Smooth muscle cell (in vitro differentiated cells): ENCODE data around the gene P3H2. TPM values are rescaled to one million over a fixed set of nuclear protein-coding genes. Genes with fewer than 3 reads are reported as not detected.
A peak's percentile ranks its signal among the peaks of the same experiment; 100 is the strongest.

ENCODE experiments used
- DNase-seq: peaks from one replicate; lab custom pipeline; 2025; ENCODE audit not compliant: unreplicated experiment; lab: John Stamatoyannopoulos, UW
- H2AFZ ChIP-seq: fragments of 200-600 bp; sonication (generic); 2 replicates; pipeline ENCODE4 v1.6.0; 2016; ENCODE audit warnings: antibody characterized with exemption, low read depth, mild to moderate bottlenecking
- H3F3A ChIP-seq: fragments of 200-600 bp; sonication (generic); 2 replicates; pipeline ENCODE4 v1.6.0; 2017; ENCODE audit warnings: antibody characterized with exemption, low read depth
- H3K27ac ChIP-seq: fragments of 200-600 bp; sonication (generic); 2 replicates; pipeline ENCODE4 v1.5.1; 2016; ENCODE audit warnings: low read depth, mild to moderate bottlenecking
- H3K27me3 ChIP-seq: fragments of 200-600 bp; sonication (generic); 2 replicates; pipeline ENCODE4 v1.6.1; 2016; ENCODE audit warnings: low read depth, mild to moderate bottlenecking
- H3K36me3 ChIP-seq: fragments of 200-600 bp; sonication (generic); 2 replicates; pipeline ENCODE4 v1.5.1; 2016; ENCODE audit warnings: low read depth
- H3K4me1 ChIP-seq: fragments of 200-600 bp; sonication (generic); 2 replicates; pipeline ENCODE4 v1.5.1; 2016; ENCODE audit warnings: low read depth
- H3K4me2 ChIP-seq: fragments of 200-600 bp; sonication (generic); 2 replicates; pipeline ENCODE4 v1.6.0; 2016; ENCODE audit warnings: mild to moderate bottlenecking
- H3K4me3 ChIP-seq: fragments of 200-600 bp; sonication (generic); 2 replicates; pipeline ENCODE4 v1.5.1; 2016; ENCODE audit warnings: mild to moderate bottlenecking
- H3K79me2 ChIP-seq: fragments of 200-600 bp; sonication (generic); 2 replicates; pipeline ENCODE4 v1.6.0; 2016; ENCODE audit warnings: low read depth, mild to moderate bottlenecking
- H3K9ac ChIP-seq: fragments of 200-600 bp; sonication (generic); 2 replicates; pipeline ENCODE4 v1.6.0; 2016; ENCODE audit warnings: low read depth
- H3K9me3 ChIP-seq: fragments of 200-600 bp; sonication (generic); replicated peaks from 2 replicates; pipeline ENCODE4 v1.5.1; 2016; ENCODE audit warnings: low read depth
- H4K20me1 ChIP-seq: fragments of 200-600 bp; sonication (generic); 2 replicates; pipeline ENCODE4 v1.6.0; 2016; ENCODE audit warnings: low read depth
- CTCF ChIP-seq: fragments of 200-600 bp; sonication (generic); IDR thresholded peaks from 2 replicates; pipeline ENCODE4 v1.5.1; 2017; ENCODE audit warnings: borderline replicate concordance, mild to moderate bottlenecking, antibody characterized with exemption; ENCODE audit not compliant: insufficient read depth, poor library complexity, severe bottlenecking
- WGBS: methylation state at CpG from one replicate; pipeline ENCODE4 v1.1.7; 2016; ENCODE audit warnings: low lambda C conversion rate; 5-methylcytosine and 5-hydroxymethylcytosine counted together
- polyA plus RNA-seq: library from polyadenylated mRNA; unstranded; fragments of >200 nt; fragmentation: Nextera tagmentation; extraction: Ambion mirVana; gene quantifications from 2 replicates; pipeline ENCODE4 v1.2.1, GENCODE V29; 2016
- total RNA-seq: library from RNA; depleted of rRNA; stranded (reverse); fragments of >200 nt; gene quantifications from 2 replicates; pipeline ENCODE4 v1.2.3, GENCODE V29; 2014

Gene P3H2
- total and polyA plus RNA-seq, 2 experiments from 2014 or later = 6.5 to 27.3 TPM

- Histone ChIP-seq H3K9ac (no peak overlapping the region), H3K9me3 (no peaks in the 10 kb centered on the region), H3K4me2 (peak overlapping the region; percentile 81), H3F3A (no peaks in the 10 kb centered on the region), H3K27ac (no peak overlapping the region), H4K20me1 (no peaks in the 10 kb centered on the region), H3K36me3 (no peaks in the 10 kb centered on the region), H2AFZ (peak overlapping the region; percentile 65), H3K4me3 (peak overlapping the region; percentile 38), H3K4me1 (peaks cover 16% of the 10 kb centered on the region), H3K27me3 (no peaks in the 10 kb centered on the region), H3K79me2 (no peaks in the 10 kb centered on the region)
- TF ChIP-seq CTCF = no peak
- DNase-seq = no peak
- WGBS = 32% methylated on average over 3 of the region's 3 CpGs
Observed at GRCh38 chr3:190001426-190001825, 119.3 kb downstream of the P3H2 start.

- H3F3A ChIP-seq = no peaks in the 10 kb centered on the region
- TF ChIP-seq CTCF = no peak
- H3K9me3 ChIP-seq = no peaks in the 10 kb centered on the region
- peak overlapping the region; percentile 65 for H2AFZ ChIP-seq
- H3K27ac ChIP-seq = no peak overlapping the region
- no peaks in the 10 kb centered on the region for H4K20me1 ChIP-seq
- peaks cover 16% of the 10 kb centered on the region for H3K4me1 ChIP-seq
- DNase-seq = no peak
- peak overlapping the region; percentile 81 for H3K4me2 ChIP-seq
- H3K9ac ChIP-seq = no peak overlapping the region
- H3K4me3 ChIP-seq = peak overlapping the region; percentile 38
- H3K79me2 ChIP-seq = no peaks in the 10 kb centered on the region
- H3K27me3 ChIP-seq = no peaks in the 10 kb centered on the region
- no peaks in the 10 kb centered on the region for H3K36me3 ChIP-seq
- 33% methylated on average over 5 of the region's 5 CpGs for WGBS
Observed at GRCh38 chr3:190000861-190001196, 119.9 kb downstream of the P3H2 start.

GRCh38 chr3:190000187-190000860 lies 120.4 kb downstream of the P3H2 start:
- Histone ChIP-seq H3K9ac (no peak overlapping the region), H3K4me1 (peaks cover 17% of the 10 kb centered on the region), H3K9me3 (no peaks in the 10 kb centered on the region), H3K36me3 (no peaks in the 10 kb centered on the region), H3K4me2 (peak overlapping the region; percentile 81), H2AFZ (peak overlapping the region; percentile 65), H3K4me3 (peak overlapping the region; percentile 38), H4K20me1 (no peaks in the 10 kb centered on the region), H3K27ac (no peak overlapping the region), H3F3A (no peaks in the 10 kb centered on the region), H3K27me3 (no peaks in the 10 kb centered on the region), H3K79me2 (no peaks in the 10 kb centered on the region)
- 78% methylated on average over 4 of the region's 4 CpGs for WGBS
- no peak for DNase-seq
- no peak for TF ChIP-seq CTCF

GRCh38 chr3:189999718-190000117 lies 121.0 kb downstream of the P3H2 start:
- Histone ChIP-seq H4K20me1 (no peaks in the 10 kb centered on the region), H3K9ac (no peak overlapping the region), H2AFZ (no peak overlapping the region), H3K27ac (no peak overlapping the region), H3K4me3 (no peak overlapping the region), H3F3A (no peaks in the 10 kb centered on the region), H3K36me3 (no peaks in the 10 kb centered on the region), H3K4me1 (peaks cover 23% of the 10 kb centered on the region), H3K27me3 (no peaks in the 10 kb centered on the region), H3K4me2 (no peak overlapping the region), H3K9me3 (no peaks in the 10 kb centered on the region), H3K79me2 (no peaks in the 10 kb centered on the region)
- WGBS = 93% methylated on average over 4 of the region's 4 CpGs
- no peak for DNase-seq
- TF ChIP-seq CTCF = no peak
